Left lobe of liver (tissue), 2 donors: ENCODE measurements around the gene C1QTNF12. TPM values are rescaled to one million over a fixed set of nuclear protein-coding genes. Genes with fewer than 3 reads are reported as not detected.
"Not testable (repeated sequence)": the region's sequence is repeated elsewhere in the genome, so short reads cannot be mapped to it uniquely, and the experiment has no call there.

Experiments used
- ATAC-seq: fragments of 200-7000 bp; cut with Tn5 transposase; one replicate; pipeline ENCODE4 v1.9.1; 2020; ENCODE audit warnings: mild to moderate bottlenecking, moderate library complexity
- DNase-seq: peaks from one replicate; pipeline ENCODE4 v3.0.0-alpha.2; 2020; ENCODE audit warnings: low spot score
- total RNA-seq: library from RNA; stranded (reverse); gene quantifications from one replicate; pipeline ENCODE4 v1.2.1, GENCODE V29; 2021
- donor health status: DM: no; HTN: no; CAD: no; lungs with moderate emphysema.
- donor health status: DM: no; HTN: yes; CAD: no.

C1QTNF12 gene
- total RNA-seq, 1 donor from 2014 or later, result 3.5 TPM

GRCh38 chr1:1203561-1204424 lies 42.7 kb downstream of the C1QTNF12 start:
- ATAC-seq, result no peak
- no peak for DNase-seq

- DNase-seq, result no peak
- no peak for ATAC-seq
Observed at GRCh38 chr1:1202831-1203560, 43.5 kb downstream of the C1QTNF12 start.

- DNase-seq, result no peak
- ATAC-seq, result peak; percentile 15
Observed at GRCh38 chr1:1200876-1201810, 45.4 kb downstream of the C1QTNF12 start.

- DNase-seq, result no peak
- no peak for ATAC-seq
Observed at GRCh38 chr1:1199961-1200875, 46.3 kb downstream of the C1QTNF12 start.

- ATAC-seq (no peak), DNase-seq (no peak)
Observed at GRCh38 chr1:1199141-1199960, 47.2 kb downstream of the C1QTNF12 start.

- DNase-seq (no peak), ATAC-seq (no peak)
Observed at GRCh38 chr1:1198423-1199140, 47.9 kb downstream of the C1QTNF12 start.

- no peak for DNase-seq
Observed at GRCh38 chr1:1197551-1198422, 48.7 kb downstream of the C1QTNF12 start.

GRCh38 chr1:1197188-1197500 lies 49.4 kb downstream of the C1QTNF12 start:
- ATAC-seq (no peak), DNase-seq (no peak)

More at GRCh38 chr1:1197551-1198422, 48.7 kb downstream of the C1QTNF12 start:
- no peak for ATAC-seq

- DNase-seq (no peak), ATAC-seq (no peak)
Observed at GRCh38 chr1:1196431-1197187, 49.9 kb downstream of the C1QTNF12 start.

- ATAC-seq, DNase-seq: not testable (repeated sequence)
Observed at GRCh38 chr1:1195726-1196125, 50.8 kb downstream of the C1QTNF12 start.

- DNase-seq, result no peak
Observed at GRCh38 chr1:1194723-1195122, 51.8 kb downstream of the C1QTNF12 start.

More at GRCh38 chr1:1194723-1195122, 51.8 kb downstream of the C1QTNF12 start:
- ATAC-seq, result no peak

Other genes with a start within 250 kb of the C1QTNF12 start
- gene HES4, start 246.6 kb downstream of the C1QTNF12 start, total RNA-seq, result 3.9 TPM
- gene ISG15, start 233.2 kb downstream of the C1QTNF12 start, total RNA-seq, result 26.3 TPM
- gene AGRN, start 226.6 kb downstream of the C1QTNF12 start, total RNA-seq, result 39.3 TPM
- gene RNF223, start 172.4 kb downstream of the C1QTNF12 start, total RNA-seq, result not detected
- 8.4 TPM for gene C1orf159, start 130.6 kb downstream of the C1QTNF12 start, total RNA-seq
- gene TTLL10, start 72.8 kb downstream of the C1QTNF12 start, total RNA-seq, result not detected
- gene TNFRSF18, start 40.1 kb downstream of the C1QTNF12 start, total RNA-seq, result not detected
- 0.38 TPM for gene TNFRSF4, start 32.6 kb downstream of the C1QTNF12 start, total RNA-seq
- 166 TPM for gene SDF4, start 14.7 kb downstream of the C1QTNF12 start, total RNA-seq
- 9.3 TPM for gene B3GALT6, start 14.5 kb downstream of the C1QTNF12 start, total RNA-seq
- 27.6 TPM for gene UBE2J2, start 27.1 kb upstream of the C1QTNF12 start, total RNA-seq
- 5.7 TPM for gene SCNN1D, start 33.7 kb upstream of the C1QTNF12 start, total RNA-seq
- gene ACAP3, start 61.2 kb upstream of the C1QTNF12 start, total RNA-seq, result 31.9 TPM
- gene PUSL1, start 61.9 kb upstream of the C1QTNF12 start, total RNA-seq, result 8.4 TPM
- gene INTS11, start 77.9 kb upstream of the C1QTNF12 start, total RNA-seq, result 42.4 TPM
- 40.0 TPM for gene CPTP, start 78.1 kb upstream of the C1QTNF12 start, total RNA-seq
- 0.30 TPM for gene TAS1R3, start 84.6 kb upstream of the C1QTNF12 start, total RNA-seq
- 50.4 TPM for gene DVL1, start 102.7 kb upstream of the C1QTNF12 start, total RNA-seq
- 4.5 TPM for gene MXRA8, start 111.8 kb upstream of the C1QTNF12 start, total RNA-seq
- 130 TPM for gene AURKAIP1, start 128.5 kb upstream of the C1QTNF12 start, total RNA-seq
- 127 TPM for gene CCNL2, start 152.6 kb upstream of the C1QTNF12 start, total RNA-seq
- 52.9 TPM for gene MRPL20, start 160.6 kb upstream of the C1QTNF12 start, total RNA-seq
- gene ANKRD65, start 174.6 kb upstream of the C1QTNF12 start, total RNA-seq, result 1.0 TPM
- 91.0 TPM for gene VWA1, start 189.0 kb upstream of the C1QTNF12 start, total RNA-seq
- gene ATAD3C, start 203.0 kb upstream of the C1QTNF12 start, total RNA-seq, result 2.9 TPM
- gene ATAD3B, start 225.0 kb upstream of the C1QTNF12 start, total RNA-seq, result 16.0 TPM